RPMI7951 (cell line): ENCODE results near the gene METAP1. TPM values are rescaled to one million over a fixed set of nuclear protein-coding genes. Genes with fewer than 3 reads are reported as not detected.
"Not testable (repeated sequence)": the region's sequence is repeated elsewhere in the genome, so short reads cannot be mapped to it uniquely, and the experiment has no call there.

Experiments
- DNase-seq: peaks from one replicate; pipeline ENCODE4 v3.0.0-alpha.2; 2012; ENCODE audit warnings: low read depth
- total RNA-seq: library from RNA; depleted of rRNA; stranded (reverse); fragments of >200 nt; shearing (Covaris generic); gene quantifications from 2 replicates; pipeline ENCODE4 v1.2.3, GENCODE V29; 2014

The METAP1 gene
- total RNA-seq, 1 experiment from 2014 or later: 58.8 TPM

DNA sequence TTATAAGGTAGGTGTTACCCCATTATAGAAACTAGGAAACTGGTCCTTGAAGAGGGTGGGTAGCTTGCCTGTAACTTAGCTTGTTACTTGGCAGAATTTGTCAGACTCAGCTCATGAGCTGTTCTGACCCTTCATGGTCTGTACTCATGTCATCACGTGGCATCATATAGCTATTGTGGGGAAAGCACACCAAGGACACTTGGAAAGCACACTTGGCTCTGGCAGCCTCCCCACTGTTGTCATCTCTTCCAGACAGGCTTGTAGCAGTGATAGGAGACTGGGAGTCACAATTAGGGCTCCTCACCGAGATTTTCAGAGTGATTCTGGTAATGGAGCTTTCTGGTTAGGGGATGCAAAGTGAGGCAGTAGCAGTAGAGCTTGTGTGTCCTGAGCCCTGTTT, 62.7 kb downstream of the METAP1 start:
- no peak for DNase-seq

DNA sequence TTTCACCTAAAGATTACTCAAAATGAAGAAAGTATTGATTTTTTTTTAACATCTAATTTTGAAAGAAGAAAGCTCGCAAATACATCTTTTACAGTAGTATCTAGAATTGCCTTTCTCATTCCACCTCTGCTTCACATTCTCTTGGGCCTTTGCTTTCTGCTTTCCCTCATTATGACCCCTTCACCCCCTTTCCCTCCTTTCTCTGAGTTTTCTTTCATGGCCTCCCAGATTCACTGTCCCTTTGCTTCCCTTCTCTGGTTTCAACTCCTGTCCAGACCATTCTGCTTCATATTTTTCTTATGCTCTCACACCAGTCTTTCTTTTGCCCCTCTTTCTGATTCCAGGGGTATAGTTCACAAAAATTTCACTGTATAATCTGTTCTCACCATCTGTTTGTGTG, 64.0 kb downstream of the METAP1 start:
- DNase-seq: no peak

DNA sequence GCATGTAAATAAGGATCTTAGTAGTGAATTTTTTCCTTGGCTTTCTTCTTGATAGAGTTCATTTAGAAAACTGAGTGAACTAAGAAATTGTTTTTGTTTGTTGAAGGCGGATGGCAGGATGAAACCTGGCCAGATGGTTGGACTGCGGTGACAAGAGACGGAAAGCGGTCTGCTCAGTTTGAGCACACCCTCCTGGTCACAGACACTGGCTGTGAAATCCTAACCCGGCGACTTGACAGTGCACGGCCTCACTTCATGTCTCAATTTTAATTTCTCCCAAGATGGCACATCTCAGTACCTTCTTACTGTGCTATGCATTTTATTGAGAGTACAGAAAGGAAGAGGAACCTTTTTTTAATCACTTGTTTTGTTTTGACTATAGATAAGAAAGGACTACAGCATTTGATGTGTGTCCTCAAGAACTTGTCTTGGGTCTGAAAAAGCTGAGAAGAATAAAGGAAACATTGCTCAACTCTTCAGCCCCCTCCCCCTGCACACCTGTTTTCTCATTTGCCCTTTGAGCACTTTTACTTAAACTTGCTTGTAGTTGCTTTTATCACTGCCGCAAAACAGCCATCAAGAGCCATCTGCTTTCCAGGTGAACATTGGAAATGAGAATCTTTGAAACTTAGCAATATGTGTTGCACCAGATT, 65.7 kb downstream of the METAP1 start:
- no peak for DNase-seq

DNA sequence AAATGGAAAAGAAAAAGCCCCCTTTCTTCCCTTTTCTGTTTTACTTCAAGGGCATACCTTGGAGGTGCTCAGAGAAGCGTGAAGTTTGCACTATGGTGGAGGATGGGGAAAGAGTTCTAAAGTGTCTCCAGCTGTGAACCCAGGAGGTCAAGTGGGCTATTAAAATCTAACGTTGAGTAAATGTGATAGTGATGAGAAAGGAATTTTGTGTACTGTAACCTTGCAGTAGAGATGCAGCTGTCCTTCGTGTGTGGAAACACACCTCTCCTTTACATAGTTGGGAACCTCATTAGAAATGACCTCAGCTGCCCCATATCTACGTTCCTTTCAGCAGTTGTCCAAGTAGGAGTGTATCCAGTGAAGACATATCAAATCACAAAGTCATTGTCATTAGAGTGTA, 66.6 kb downstream of the METAP1 start:
- DNase-seq: no peak

DNA sequence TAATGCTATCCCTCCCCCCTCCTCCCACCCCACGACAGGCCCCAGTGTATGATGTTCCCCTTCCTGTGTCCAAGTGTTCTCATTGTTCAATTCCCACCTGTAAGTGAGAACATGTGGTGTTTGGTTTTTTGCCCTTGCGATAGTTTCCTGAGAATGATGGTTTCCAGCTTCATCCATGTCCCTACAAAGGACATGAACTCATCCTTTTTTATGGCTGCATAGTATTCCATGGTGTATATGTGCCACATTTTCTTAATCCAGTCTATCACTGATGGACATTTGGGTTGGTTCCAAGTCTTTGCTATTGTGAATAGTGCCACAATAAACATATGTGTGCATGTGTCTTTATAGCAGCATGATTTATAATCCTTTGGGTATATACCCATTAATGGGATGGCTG, 70.0 kb downstream of the METAP1 start:
- not testable (repeated sequence) for DNase-seq

DNA sequence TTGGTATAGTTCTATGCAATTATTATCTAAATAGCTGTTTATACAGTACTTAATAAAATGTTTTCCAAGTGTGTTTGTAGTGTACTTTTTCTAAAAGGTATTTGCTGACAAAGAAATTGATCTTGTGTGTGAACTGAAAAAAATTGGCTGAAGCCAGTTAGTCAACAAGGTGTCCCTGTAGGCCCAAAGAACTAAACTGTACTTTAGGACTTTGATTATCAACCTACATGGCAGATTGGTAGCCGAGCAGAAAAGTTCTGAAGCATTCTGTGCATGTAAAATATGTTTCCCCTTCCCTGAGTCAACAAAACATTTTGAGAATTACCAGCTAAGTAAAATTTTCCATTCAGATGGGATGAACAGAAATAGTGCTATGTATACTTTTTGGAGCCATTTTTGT, 72.1 kb downstream of the METAP1 start:
- no peak for DNase-seq

DNA sequence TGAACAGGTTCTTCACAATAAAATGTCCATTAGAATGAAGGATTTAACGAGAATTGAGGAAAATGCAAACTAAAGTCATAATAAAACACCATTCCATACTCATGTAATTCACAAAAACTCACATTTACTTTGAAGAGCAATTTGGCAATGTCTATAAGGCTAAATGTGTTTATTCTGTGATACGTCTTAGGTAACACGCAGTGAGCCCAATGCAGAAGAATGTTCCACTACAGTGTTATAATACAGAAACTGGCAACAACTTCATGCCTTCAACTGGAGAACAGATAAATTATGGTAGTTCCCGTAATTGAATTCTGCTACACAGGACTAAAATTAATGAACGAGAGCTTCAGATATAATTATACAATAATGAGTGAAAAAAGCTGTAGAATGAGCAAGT, 75.6 kb downstream of the METAP1 start:
- DNase-seq: no peak

DNA sequence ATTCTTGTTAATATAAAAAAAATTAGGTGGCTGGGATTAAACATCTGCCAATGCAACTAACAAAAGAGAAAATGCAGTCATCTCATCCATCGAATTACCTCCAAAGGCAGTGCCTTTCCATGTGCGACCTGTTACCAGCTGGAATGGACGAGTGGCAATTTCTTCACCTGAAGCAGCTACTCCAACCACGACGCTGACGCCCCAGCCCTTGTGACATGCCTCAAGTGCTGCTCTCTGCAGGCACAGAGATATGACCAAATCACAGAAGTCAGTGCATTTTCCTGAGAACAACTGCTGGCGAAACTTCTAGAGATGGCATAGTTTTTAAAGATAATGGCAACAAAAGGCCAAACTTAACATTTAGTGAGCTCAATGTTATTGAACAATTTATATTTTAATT, 79.3 kb downstream of the METAP1 start:
- no peak for DNase-seq

DNA sequence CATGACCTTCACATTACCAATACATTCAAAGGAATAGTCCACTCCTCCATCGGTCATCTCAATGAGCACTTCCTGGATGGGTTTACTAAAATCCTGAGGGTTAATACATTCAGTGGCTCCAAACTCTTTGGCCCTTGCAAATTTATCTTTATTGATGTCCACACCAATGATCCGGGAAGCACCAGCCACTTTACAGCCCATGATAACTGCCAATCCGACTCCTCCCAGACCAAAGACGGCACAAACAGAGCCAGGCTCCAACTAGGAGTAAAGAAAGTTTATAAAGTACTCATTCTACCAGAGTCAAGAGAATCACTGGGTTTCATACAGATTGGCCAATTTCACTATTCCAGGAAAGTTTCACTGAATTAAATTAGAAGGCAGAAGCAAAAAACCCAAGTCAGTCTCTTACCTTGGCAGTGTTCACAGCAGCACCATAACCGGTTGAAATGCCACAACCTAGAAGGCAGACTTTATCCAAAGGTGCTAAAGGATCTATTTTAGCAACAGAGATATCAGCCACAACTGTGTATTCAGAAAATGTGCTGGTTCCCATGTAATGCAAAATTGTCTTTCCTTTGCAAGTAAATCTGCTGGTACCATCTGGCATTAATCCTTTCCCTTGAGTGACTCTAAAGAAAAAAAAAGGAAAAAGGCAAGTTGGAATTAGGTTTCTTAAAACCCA, 80.9 kb downstream of the METAP1 start:
- no peak for DNase-seq

DNA sequence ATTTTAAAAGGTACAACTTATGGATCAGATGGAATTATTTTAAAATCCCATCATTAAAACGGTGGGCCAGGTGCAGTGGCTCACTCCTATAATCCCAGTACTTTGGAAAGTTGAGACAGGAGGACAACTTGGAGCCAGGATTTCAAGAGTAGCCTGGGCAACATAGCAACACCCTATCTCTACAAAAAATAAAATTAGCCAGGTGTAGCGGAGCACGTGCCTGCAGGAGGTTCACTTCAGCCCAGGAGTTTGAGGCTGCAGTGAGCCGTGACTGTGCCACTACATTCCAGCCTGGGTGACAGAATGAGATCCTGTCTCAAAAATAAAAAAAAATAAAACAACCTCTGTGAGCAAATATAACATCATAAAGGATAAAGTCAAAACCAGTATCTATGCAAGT, 81.7 kb downstream of the METAP1 start:
- no peak for DNase-seq

DNA sequence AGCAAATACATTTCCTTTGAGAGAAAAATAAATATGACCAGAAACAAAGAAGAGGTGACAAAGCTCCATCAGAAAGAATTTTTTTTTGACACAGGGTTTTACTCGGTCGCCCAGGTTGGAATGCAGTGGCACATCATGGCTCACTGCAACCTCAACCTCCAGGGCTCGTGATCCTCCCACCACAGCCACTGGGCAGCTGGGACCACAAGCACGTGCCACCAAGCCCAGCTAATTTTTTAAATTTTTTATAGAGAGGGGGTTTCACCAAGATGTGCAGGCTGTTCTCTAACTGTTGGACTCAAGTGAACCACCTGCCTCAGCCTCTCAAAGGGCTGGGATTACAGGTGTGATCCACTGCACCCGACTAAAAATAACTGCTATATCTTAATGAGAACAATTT, 82.8 kb downstream of the METAP1 start:
- DNase-seq: no peak

DNA sequence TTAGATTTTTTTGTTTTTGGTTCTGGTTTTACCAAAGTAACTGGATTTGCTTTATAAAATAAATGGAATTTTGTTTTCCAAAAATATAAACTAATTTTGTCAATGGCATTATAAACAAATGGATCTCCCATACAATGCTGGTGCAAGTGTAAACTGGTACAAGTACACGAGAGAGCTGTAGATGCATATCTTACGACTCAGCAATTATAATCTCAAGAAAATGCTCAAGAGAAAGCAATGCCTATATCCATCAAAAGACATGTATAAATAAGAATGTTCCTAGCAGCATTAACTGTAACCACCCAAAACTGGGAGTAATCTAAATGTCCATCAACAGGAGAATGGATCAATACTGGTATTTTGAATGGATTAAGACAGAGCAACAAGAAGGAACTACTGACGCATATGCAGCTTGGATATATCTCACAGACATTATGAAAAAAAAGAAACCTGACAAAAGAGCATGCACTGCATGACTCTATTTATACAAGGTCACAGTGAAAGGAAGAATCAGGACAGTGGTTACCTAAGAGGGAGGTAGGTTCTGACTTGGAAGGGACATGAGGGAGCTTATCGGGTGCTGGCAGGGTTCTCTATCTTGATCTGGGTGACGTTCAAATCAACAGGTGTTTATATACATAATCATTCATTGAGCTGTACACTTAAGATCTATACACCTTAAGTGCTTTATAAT, 83.6 kb downstream of the METAP1 start:
- DNase-seq: no peak

DNA sequence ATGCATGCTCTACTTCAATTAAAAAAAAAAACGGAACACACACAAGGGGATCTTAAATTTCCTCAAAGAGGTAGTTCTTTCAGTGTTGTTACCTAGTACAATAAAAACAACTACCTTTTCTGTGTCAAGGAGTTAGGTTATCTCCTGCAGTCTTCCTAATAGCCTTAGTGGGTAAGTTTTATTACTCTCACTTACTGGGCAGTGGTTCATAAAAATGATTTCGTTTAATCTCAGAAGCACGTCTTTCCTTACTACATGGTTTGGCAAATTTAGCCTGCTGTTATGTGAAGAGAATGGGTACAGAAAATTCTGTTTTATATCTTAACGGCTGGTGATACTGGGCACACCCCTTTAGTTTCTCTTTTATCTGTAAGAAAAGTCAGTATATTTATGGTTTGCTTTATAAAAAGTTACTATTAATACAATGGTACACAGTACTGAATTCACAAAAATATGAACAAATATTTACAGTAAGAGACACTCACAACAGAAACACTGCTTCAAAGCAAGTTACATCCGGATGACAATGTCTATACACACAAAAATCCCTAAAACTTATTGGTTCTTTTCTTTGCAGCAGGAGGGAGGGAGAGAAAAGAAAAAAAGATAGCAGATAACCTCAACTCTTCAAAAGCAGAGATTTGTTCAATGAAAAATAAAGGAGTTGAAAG, 84.2 kb downstream of the METAP1 start:
- no peak for DNase-seq

DNA sequence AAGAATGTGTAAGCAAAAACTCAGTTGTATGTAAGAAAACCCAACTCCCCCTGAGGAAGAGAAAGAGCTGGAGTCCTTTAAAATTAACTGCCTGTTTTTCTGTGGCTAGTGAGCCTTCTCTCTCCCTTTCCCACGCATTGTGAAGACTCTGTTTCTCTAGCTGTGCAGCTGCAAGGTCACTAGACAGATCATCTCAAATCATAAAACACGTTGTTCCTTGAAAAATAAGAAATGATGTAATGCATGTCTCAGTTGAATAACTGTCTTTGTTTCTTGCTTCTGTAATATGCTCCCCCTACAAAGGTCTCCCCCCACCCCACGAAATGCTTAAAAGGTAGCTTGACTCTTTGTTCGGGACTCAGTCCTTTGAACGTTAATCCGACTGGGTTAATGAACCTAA, 85.3 kb downstream of the METAP1 start:
- not testable (repeated sequence) for DNase-seq

DNA sequence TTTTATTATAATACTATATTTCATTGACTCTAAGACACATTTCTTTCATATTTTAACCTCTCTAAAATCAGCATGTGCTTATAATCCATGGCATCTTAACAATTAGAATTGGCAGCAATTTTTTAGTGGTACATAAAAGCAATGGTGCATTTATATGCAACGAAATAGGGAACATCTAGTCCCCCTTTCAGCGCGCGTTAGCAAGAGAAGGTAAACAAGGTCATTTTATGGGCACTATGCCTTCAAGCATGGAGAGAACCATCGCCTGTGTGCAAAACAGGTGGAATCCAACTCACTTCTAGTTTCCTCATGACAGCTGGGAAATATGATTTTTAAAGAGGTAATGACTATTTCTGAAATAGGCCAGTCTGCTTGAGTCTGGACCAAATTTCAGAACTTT, 86.7 kb downstream of the METAP1 start:
- no peak for DNase-seq

DNA sequence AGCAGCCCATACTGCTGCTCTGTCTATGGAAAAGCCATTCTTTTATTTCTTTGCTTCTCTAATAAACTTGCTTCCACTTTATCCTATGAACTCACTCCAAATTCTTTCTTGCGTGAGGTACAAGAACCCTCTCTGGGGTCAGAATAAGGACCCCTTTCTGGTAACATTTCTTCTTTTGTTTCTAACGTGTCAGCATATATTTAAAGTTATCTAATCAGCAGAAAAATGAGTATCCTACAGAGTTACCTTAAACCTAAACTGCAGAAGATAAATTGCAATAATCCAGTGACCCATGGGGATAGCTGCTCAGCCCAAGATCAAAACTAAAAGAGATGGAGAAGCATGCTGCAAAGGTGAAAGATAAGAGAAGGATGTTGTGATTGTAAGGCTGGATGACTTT, 89.1 kb downstream of the METAP1 start:
- no peak for DNase-seq

DNA sequence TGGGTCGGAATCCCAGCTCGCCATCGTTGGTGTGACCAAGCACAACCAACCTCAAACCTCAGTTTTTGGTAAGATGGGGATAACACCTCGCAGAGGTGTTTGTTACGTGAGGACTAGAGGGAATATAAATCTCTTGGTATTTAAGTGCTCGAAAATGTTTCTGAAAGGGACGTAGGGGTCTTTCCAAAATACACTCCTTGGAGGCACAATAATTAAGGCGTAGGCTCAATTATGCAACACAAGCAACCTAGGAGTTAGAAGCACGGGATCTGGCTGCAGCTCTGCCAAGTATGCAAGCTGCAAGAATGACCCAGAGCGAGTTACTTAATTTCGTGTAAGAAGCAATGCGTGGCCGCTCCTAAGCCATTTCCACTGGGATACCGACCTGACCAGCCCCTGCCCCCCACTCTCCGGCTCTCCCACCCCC, 92.5 kb downstream of the METAP1 start:
- DNase-seq: peak; percentile 54

DNA sequence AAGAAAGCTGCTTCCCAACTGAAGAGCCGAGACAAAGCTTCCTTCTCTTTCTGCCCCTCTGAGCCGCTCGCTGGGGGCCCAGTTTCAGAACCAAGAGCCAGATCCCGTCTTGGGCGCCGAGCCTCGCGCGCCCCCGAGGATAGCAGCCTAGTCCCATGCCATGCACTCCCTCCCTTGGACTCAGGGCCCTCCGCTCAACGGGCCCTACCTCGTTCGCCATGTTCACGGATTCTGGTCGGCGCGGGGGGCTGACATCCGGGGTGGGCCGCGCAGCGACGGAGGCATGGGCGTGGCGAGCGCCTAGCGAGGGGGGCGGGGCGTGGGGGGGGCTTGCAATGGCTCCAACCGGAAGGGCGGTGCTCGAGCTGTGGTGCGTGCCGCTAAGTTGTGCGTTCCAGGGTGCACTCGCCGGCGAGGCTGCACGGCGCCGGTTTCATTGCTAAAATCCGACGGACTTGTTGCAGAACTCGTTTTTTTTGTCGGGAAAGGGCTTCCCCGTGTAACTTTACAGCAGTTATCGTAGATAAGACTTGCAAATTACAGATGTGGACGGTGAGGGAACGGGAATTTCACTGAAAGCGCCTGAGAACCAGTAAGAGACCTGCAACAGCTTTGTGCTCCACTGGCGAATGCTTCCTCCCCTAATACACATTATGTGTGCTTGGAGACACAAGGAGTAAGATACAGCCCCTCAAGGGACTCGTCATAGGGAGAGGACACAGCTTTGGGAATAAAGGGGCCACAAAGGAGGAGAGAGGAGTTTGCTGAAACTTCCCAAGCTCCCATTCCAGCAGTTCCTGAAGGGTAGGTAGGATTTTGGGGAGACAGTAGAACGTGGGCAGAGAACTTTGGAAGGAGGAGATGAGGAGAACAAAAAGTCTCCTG, 93.2 kb downstream of the METAP1 start, which contains the start of gene ADH5:
Gene ADH5, minus strand, starts transcription at position 308 of the 885 bp plus-strand sequence. Its CDS starts 88 bp downstream, at position 220.
- peak; percentile 81 for DNase-seq

DNA sequence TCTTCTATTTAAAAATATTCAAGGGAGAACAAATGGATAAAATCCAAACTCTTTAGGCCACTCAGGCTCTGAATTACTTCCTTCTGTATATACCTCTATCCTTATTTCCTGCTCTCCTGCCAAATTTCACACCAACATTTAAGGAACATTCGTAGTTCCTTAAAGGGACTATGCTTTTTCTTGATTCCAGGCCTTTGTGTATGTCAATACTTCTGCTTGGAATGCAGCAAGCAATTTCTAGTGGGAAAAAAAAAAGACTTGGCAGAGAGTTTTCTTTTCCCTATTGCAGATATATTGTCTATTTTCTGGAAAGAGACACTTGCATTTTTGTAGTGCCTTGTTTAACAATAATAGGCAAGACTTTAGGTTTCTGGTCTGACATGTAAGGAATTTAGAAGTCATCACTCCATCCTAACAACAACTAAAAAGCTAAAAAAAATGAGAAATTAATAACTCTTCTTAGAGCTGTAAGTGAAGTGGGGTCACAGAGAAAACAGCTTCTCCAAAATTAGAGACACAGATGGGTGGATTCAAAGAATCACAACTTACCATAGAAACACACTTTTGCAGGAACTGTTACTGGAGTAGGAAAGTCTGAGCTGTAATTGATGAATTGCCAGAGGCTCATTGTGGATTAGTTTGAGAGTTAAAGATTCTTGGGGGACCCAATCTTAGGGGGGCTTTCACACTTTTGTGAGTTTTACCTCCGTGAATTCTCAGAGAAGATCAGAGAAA, 95.1 kb downstream of the METAP1 start:
- no peak for DNase-seq

DNA sequence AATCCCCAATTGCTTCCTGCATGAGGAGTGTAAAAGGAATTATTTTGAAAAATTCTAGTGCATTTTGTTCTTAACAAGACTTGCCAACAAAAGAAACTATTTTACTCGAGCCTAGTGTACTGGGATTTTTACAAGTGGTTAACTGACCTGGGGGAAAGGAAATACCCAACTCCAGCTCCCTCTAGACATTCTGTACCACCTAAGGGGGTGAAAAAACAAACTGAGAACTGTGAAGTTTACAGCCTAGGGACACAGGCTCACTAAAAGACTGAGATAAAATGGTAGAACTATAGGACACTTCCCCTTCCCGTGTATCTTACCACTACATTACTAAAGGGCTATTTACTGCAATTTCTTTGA, 95.7 kb downstream of the METAP1 start:
- DNase-seq: peak; percentile 11

DNA sequence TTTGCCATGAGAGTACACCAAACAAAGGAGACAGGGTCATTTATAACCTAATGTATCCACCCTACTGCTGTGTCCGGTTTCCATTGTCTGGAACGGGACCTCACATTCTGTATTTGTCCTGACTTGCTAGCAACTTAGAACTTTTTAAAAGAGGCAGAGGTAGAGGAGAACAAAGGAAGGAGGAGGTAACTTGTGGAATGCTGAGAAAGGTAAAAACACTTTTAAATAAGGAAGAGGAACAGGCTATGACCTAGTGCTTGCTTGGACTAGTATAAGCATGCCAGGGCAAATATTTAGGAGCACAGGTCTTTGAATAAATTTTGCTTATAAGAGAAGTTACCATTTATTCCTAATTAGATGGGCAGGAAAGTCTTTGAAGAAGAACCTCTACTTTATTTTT, 96.3 kb downstream of the METAP1 start:
- DNase-seq: not testable (repeated sequence)
